Osteocyte (in vitro differentiated cells): Measurements from ENCODE around the gene SLC22A16. TPM values are rescaled to one million over a fixed set of nuclear protein-coding genes. Genes with fewer than 3 reads are reported as not detected.

Experiments used
- DNase-seq: peaks from one replicate; pipeline ENCODE4 v3.0.0; 2021; ENCODE audit warnings: mixed read lengths; ENCODE audit not compliant: unreplicated experiment; ENCODE audit errors: extremely low spot score
- H3K27ac Mint-ChIP-seq: one replicate; pipeline ENCODE4 v1.8.0; 2021; ENCODE audit warnings: mild to moderate bottlenecking, mixed read lengths; ENCODE audit not compliant: unreplicated experiment
- H3K27me3 Mint-ChIP-seq: one replicate; pipeline ENCODE4 v1.8.0; 2021; ENCODE audit warnings: mixed read lengths; ENCODE audit not compliant: unreplicated experiment
- H3K36me3 Mint-ChIP-seq: one replicate; pipeline ENCODE4 v1.8.0; 2021; ENCODE audit warnings: mixed read lengths; ENCODE audit not compliant: unreplicated experiment
- H3K4me1 Mint-ChIP-seq: one replicate; pipeline ENCODE4 v1.8.0; 2021; ENCODE audit warnings: mixed read lengths; ENCODE audit not compliant: unreplicated experiment
- H3K4me3 Mint-ChIP-seq: one replicate; pipeline ENCODE4 v1.8.0; 2021; ENCODE audit warnings: mild to moderate bottlenecking, moderate library complexity, mixed read lengths; ENCODE audit not compliant: unreplicated experiment
- H3K9me3 Mint-ChIP-seq: one replicate; pipeline ENCODE4 v1.8.0; 2021; ENCODE audit warnings: mixed read lengths; ENCODE audit not compliant: unreplicated experiment
- CTCF ChIP-seq: fragments of 200-600 bp; sonication (generic); IDR thresholded peaks from 2 replicates; pipeline ENCODE4 v1.5.0; 2021; ENCODE audit warnings: antibody characterized with exemption, mild to moderate bottlenecking, moderate library complexity
- total RNA-seq: library from RNA; stranded (reverse); gene quantifications from 2 replicates; pipeline ENCODE4 v1.2.1, GENCODE V29; 2021

SLC22A16 gene
- total RNA-seq, 1 donor from 2014 or later: not detected

- no peak for DNase-seq
- Mint-ChIP-seq H3K9me3 (no peaks in the 10 kb centered on the region), H3K4me3 (no peak overlapping the region), H3K27me3 (peaks cover 35% of the 10 kb centered on the region), H3K4me1 (no peaks in the 10 kb centered on the region), H3K36me3 (no peaks in the 10 kb centered on the region), H3K27ac (no peak overlapping the region)
- TF ChIP-seq CTCF: no peak
Observed at GRCh38 chr6:110448846-110449540, 27.4 kb downstream of the SLC22A16 start.

- Mint-ChIP-seq H3K36me3 (no peaks in the 10 kb centered on the region), H3K9me3 (no peaks in the 10 kb centered on the region), H3K27ac (no peak overlapping the region), H3K4me1 (no peaks in the 10 kb centered on the region), H3K27me3 (peaks cover 25% of the 10 kb centered on the region), H3K4me3 (no peak overlapping the region)
- no peak for TF ChIP-seq CTCF
- DNase-seq: no peak
Observed at GRCh38 chr6:110447761-110448160, 28.7 kb downstream of the SLC22A16 start.

GRCh38 chr6:110446405-110446804 is 30.0 kb downstream of the SLC22A16 start:
- no peak for DNase-seq
- no peak for TF ChIP-seq CTCF
- H3K4me1 Mint-ChIP-seq: no peaks in the 10 kb centered on the region
- H3K9me3 Mint-ChIP-seq: no peaks in the 10 kb centered on the region
- no peak overlapping the region for H3K27ac Mint-ChIP-seq
- peaks cover 19% of the 10 kb centered on the region for H3K27me3 Mint-ChIP-seq
- H3K4me3 Mint-ChIP-seq: no peak overlapping the region
- H3K36me3 Mint-ChIP-seq: no peaks in the 10 kb centered on the region

- DNase-seq: no peak
- no peaks in the 10 kb centered on the region for H3K36me3 Mint-ChIP-seq
- peaks cover 17% of the 10 kb centered on the region for H3K27me3 Mint-ChIP-seq
- H3K9me3 Mint-ChIP-seq: peaks cover 6% of the 10 kb centered on the region
- no peak overlapping the region for H3K27ac Mint-ChIP-seq
- TF ChIP-seq CTCF: no peak
- no peaks in the 10 kb centered on the region for H3K4me1 Mint-ChIP-seq
- no peak overlapping the region for H3K4me3 Mint-ChIP-seq
Observed at GRCh38 chr6:110440026-110440425, 36.4 kb downstream of the SLC22A16 start.

GRCh38 chr6:110439356-110439755 is 37.1 kb downstream of the SLC22A16 start:
- Mint-ChIP-seq H3K4me1 (no peaks in the 10 kb centered on the region), H3K4me3 (no peak overlapping the region), H3K27me3 (peaks cover 14% of the 10 kb centered on the region), H3K9me3 (peaks cover 7% of the 10 kb centered on the region), H3K36me3 (no peaks in the 10 kb centered on the region), H3K27ac (no peak overlapping the region)
- no peak for TF ChIP-seq CTCF
- no peak for DNase-seq
